HG03575 (cell line): Measurements from ENCODE around the gene PDIA5.
"Not testable (repeated sequence)": the region's sequence is repeated elsewhere in the genome, so short reads cannot be mapped to it uniquely, and the experiment has no call there.

ENCODE experiments used
- ATAC-seq: cut with Tn5 transposase; IDR thresholded peaks from one replicate; pipeline ENCODE4 v1.9.1; 2021; ENCODE audit not compliant: unreplicated experiment, insufficient number of reproducible peaks, low FRiP score; ENCODE audit errors: extremely low read depth

PDIA5 gene

DNA sequence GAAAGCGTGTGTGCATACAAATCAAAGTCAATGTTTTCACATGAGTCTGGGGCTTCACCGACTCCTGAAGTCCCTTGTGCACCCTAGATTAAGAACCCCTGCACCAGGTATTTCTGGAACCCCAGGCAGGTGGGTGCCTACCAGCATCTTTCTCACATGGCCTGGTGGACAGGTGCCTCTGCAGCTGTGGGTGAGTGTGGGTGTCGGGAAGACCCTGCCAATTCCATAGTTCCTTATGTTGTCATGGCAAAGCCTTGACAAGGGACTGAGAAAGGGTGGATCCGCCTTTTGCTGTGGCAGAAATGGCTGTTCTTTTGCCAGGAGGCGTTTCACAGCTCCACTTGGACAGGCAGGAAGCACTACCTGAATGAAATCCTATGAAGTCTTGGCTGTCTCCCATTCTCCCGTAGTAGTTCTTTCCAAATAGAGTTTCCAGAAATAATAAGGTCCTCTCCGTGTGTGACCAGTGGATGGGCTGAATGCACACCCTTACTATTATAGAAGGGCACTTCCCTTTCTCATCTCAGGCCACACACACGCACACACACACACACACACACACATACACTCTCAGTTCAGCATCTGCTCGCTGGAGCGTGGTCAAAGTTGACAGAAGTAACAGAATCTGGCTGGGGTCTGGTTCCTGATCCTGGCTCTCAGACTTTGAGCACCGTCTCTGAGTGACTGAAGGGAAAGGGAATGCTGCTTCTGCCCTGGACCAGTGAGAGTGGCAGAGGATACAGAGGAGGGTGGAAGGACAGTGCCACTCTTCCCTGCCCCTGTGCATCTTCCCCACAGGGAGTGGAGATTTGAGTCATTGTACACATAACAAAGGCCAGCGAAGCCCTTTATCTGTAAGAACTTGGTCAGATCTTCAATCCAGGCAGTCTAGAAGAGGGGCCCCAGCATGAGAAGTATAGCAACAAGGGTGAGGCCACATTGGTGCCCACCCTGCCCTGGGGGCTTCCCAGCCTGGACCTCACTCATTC lies 38.7 kb downstream of the PDIA5 start:
- no peak for ATAC-seq

DNA sequence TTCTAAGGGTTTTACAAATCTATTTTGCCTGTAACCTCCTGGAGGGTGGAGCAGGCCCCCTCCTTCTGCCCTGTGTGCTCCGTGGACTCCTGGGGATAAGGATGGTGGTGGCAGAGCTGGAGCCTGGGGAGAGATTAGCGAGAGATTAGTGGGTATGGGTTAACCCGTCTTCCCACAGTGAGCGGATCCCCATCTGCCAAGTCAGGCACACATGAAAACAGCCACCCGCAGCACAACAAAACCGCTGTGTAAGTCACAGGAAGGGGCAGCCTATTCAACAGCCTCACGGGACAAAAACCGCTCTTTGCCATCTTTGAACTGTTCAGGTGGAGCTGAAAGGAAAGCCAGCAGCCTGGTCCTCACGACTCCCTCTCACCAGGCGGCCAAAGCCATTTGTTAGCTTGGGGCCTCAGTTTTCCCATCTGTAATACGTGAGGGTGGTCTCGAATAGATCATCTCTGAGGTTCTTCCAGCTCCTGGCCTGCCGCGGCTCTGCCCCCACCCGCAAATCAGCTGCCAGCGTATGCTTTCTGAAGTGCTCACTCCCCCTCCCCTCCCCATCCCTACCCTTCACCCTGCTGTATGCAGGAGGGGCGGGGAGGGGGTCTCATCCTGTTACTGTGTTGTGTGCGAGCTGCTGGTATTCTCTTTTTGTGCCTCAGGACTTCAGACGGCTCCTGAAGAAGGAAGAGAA lies 43.6 kb downstream of the PDIA5 start:
- no peak for ATAC-seq

DNA sequence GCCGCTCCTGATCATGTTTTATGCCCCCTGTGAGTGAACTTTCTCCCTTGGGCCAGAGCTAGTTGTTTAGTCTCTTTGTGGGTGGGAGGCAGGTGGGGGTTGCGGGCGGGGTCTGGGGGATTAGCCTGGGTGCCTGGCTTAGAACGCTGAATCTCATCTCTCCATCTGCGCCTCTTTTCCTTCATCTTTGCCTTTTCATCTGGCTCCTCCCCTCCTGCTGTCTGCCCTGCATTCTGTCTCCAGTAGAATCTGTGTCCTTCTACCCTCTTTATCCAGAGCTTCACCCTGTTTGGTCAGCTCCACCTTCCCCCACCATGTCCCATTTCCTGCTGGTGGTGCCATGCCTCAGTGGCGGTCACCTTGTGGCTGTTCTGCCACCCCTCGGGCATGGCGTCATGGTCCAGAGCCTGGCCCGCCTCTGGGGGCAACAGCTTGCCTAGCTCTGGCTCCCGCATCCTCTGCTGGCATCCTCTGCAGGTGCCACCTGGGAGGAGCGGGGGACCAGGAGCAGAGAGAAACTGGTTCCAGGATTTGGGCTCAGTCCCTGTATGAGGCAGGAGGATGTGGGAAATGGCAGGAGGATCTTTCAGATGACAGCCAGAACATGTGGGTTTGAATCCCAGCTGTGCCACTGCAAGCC lies 44.3 kb downstream of the PDIA5 start:
- no peak for ATAC-seq

DNA sequence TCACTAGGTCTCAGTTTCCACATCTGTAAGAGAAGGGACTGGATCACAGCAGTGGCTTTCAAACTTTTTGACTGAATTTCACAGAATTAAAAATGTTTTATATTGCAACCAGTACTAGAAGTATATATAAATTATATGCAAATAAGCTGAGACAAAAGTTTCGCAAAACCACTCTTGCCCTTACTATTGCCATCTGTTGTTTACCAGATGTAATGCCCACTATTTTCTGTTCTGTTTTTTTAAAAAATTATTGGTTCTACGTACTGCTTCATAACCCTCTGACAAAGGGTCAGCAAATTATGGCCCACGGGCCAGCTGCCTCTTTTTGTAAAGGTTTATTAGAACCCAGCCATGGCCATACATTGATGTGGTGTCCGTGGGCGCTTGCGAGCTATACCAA lies 44.8 kb downstream of the PDIA5 start:
- no peak for ATAC-seq

DNA sequence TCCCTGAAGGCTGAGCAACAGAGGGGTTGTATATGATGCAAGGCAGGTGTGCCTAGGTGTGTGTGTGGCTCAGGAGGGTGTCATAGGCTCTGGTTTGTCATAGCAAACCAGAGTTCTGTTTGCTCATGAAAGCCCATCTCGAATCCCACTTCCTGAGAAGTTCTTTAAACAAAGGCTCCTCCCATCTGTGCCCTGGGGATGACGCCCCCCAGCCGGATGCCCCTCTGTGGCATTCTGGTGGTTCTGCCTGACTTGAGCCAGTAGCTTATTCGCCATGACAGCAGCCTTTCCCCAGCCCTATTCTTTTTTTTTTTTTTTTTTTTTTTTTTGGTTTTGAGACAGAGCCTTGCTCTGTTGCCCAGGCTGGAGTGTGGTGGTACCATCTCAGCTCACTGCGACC lies 45.4 kb downstream of the PDIA5 start:
- ATAC-seq, result no peak

DNA sequence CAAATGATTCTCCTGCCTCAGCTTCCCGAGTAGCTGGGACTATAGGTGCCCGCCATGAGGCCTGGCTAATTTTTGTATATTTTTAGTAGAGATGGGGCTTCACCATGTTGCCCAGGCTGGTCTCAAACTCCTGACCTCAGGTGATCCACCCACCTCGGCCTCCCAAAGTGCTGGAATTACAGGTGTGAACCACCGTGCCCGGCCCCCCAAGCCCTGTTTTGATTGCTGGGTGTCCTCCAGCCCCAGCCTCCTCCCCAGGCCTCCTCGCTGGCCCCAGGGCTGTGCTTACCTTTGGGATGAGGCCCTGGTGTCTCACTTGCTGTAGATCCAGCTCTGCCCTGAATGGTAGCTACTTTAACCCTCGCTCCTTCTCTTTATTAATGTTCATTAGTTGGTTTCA lies 45.8 kb downstream of the PDIA5 start:
- not testable (repeated sequence) for ATAC-seq

DNA sequence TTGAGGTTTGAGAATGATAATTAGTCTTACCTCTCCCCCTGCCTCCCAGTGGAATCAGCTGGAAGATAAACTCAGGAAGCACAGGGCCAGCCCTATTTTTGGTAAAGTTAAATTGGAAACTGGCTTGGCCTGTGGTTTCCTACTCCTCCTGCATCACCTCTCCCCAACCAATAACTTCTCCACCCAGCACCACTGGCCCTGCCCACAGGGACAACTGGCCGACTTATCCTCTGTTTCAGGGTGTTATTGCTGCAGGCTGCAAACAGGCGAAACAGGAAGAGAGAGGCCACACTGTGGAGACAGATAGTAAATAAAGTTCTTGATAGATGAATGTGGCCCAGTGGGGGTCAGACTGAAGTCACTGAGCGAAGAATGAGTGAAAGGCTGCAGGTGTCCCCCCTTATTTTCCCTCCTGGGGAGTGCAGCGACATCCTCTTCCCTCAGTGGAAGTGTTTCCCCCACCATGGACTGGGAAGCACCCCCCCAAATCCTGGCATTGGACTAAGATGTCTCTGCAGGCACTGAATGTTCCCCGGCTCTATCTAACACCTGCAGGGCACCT lies 47.1 kb downstream of the PDIA5 start:
- ATAC-seq, result no peak

DNA sequence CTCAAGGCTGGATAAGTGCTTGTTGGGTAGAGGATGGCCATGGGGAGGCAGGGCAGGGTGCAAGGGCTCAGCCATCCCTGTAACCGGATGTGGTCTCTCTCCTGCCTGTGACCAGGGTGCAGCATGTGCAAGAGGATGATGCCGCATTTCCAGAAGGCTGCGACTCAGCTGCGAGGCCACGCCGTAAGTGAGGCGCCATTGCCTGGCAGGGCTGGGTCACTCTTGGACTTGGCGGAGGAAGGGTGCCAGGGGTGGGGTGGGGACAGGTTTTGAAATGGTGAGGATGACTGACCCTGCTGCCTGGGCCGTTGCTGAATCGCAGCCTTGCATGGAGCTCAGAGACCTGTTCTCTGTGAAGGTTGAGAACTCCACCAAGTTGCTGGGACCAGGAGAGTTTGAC lies 49.3 kb downstream of the PDIA5 start:
- no peak for ATAC-seq

DNA sequence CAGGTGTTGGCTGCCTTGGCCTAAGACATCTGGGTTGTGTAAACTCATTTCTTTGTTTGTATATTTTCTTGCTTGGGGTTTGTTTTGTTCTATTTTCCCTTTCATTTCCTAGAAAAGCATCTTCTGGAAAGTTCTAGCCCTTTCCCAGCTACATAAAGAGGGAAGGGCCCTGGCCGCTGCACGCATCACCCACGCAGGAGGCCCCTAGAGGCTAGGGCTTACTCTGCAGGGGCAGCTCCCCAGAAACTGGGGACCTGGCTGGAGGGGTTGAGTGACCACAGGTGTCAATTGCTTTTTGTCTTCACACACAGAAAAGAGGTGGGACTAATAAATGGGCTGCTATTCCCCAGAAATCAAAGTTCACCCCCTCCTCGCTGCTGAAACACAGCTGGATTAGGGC lies 52.6 kb downstream of the PDIA5 start:
- no peak for ATAC-seq

DNA sequence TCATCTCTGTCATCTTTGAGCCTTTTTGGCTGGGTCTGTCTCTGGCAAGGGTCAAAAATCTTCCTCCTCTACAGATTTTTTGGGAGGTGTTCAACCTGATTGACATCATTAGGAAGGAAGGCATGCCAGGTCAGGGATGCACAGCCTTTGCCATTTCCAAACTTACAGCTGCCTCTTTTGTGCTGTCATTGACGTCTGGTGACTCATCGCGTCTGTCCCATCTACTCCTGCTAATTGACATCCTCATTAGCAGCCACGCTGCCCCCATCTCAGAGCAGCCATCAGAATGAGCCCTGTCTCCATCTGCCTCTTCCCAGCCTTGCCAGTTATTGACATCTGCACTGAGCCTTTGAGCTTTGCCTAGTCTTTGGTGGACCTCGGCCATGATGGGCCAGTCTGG lies 53.0 kb downstream of the PDIA5 start:
- no peak for ATAC-seq

DNA sequence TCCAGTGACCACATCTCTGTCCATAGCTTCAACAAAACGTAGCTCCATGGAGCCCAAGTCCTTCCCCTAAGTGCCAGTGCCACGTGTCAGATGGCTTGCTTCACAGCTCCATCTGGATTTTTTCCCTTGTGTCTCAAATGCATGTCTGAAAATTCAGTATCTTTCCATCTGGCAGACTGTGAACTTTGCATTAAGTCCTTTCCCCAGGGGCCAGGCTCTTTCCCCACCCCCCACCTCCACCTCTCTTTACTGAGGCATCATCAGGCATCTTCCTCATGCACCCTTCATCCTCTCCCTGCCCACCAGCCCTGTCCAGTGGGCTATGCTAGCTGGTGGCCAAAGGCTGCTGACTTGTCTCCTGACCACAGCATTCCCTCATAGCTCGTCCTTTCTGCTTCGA lies 53.7 kb downstream of the PDIA5 start:
- no peak for ATAC-seq

DNA sequence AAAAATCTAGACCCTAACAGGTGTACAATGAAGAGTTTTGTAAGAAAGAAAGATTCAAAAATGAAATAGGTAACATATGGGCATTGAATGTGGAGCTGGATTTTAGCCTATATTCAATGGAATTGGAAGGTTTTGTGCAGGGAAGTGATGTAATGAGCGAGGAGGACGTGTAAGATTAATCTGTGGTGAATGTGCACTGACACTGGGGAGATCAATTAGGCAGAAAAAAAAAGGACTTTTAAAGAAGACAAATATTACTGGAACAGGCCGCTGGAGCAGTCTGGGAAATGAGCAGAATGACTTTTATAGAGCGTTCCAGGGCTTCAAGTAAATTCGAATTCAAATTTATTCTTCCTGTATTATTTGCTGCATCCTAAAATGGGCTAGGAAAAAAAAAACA lies 55.2 kb downstream of the PDIA5 start:
- no peak for ATAC-seq

DNA sequence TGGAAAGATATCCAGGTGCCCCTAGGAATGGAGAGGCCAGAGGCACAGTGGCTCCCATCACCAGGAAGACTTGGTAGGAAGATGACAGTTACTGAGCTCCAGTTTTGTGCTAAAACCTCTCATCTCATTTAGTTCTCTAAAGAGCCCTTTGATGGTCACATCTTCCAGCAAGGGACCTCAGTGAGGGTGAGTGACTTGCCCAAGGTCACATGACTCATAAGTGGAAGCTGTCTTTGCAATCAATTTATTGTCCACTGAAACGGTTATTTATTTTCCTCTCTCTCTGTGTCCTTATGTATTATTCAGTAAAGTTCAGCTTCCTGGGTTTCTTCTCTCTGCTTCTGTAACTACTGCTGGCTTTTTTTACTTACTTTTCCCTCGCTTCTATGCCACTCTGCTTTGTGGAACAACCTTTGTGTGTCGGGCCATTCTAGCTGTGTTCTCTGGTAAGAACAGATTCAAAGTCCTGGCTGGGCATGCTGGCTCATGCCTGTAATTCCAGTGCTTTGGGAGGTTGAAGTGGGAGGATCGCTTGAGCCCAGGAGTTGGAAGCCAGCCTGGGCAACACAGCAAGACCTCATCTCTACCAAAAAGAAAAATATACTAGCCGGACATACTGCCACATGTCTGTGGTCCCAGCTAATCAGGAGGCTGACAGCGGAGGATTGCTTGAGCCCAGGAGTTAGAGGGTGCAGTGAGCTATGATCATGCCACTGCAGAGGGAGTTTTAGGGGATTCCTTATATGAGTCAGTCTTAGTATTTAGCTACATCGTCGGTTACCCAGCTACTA lies 55.9 kb downstream of the PDIA5 start:
- ATAC-seq, result no peak

DNA sequence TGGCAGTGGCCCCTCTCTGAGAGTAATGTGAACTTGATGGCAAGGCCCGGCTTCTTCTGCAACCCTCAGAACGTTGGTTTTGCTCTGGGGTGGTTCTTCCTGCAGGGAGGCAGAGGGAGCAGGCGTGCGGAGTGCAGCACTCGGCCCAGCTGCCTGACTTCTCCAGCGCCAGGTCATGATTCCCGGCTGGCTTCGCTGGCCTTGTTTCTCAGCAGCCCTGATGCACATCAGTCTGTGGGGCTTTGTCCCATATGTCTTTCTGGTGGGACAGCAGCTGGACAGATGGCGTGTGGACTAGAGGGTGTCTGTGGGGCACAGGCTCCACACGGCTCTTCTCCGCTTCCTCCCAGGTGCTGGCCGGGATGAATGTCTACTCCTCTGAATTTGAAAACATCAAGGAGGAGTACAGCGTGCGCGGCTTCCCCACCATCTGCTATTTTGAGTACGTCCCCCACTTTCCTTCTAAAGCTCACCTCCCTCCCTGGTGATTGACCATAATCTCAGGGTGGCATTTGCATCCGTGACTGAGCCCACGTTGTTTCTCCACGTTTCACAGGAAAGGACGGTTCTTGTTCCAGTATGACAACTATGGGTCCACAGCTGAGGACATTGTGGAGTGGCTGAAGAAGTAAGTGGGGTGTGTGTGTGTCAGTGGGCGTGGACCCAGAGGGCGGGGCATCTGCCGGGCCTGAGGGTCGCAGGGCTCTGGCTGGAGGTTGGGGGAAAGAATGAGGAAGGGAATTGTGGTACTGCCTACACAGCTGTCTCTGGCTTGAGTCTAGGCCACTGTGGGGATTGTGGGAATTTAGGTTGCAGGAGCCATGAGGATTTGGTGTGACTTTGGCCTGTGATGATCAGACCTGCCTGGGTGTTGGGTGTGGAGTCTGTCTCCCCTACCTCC lies 57.1 kb downstream of the PDIA5 start:
- no peak for ATAC-seq

DNA sequence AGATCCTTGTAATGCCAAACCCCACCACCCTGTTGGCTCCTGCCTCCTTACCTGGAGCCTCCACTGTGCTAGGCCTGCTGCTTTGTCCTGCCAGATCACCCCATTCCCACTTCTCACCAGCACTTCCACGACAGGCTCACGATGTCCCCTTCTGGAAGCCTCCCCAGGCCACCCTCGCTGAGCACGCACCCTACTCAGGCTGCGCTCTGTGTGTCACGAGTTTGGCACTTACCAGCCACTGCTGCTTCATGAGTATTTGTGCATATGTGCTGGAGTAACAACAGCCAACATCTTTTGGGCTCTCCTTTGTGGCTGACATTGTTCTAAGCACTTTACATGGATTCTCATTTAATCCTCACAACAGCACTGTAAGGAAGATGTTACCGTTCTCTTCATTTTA lies 58.1 kb downstream of the PDIA5 start:
- ATAC-seq, result no peak

DNA sequence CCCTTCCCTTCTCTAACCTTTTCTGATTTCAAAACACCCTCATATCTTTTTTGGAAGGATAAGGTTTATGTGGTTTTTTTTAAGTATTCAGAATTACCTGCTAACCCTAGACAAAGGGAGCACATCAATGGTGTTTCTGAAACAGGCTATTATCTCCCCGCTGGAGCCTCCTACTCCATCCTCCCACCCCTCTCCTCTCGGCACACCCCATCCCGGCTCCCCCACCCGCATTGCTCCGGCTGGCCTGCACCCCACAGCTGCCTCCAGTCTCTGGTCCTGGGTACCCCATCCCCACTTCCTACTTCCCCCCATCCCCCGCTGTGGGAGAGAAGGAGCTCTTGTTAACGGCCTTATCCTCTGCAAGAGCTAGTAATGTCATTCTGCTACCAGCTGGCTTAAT lies 59.2 kb downstream of the PDIA5 start:
- no peak for ATAC-seq

DNA sequence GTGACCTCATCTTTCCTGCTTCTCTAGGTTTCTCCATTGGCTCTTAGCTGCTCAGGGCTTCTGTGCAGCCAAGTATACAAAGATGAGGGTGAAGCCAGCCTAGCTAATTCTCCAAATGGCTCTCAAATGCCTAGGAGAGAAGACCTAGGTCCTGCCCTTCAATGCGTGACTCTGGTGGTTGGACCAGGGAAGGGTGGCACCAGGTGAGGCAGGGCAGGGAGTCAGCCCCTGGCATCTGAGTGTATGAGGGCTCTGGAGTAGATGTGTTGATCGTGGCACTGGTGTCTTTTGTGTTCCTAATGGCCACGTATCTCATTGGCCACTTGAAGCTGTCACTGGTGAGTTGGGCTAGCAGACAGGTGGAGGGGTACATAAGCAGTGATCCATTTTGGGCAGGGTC lies 59.8 kb downstream of the PDIA5 start:
- no peak for ATAC-seq

DNA sequence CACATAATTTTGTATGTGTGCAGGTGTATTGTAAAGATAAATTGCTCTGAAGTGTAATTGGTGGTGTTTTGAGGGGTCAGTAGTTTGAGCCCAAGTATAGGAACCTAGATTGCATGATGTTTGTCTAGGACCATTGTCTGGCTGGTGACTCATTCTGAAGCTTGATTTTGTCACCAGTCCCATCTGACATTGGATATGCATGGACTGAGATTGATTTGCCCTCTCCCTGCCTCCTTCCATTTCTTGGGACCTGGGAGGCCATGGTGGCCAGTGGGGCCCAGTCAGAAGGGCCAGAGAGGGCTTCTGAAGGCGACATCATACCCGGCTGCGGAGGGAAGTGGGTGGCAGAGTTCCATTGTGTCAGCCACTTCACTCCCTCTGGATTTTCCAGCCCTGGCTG lies 62.3 kb downstream of the PDIA5 start:
- ATAC-seq, result no peak
